Neuron (in vitro differentiated cells): ENCODE results near the gene CASTOR1.

Source experiments
- H2AFZ ChIP-seq: one replicate; pipeline ENCODE4 v1.6.1; 2013; ENCODE audit warnings: low read depth, mild to moderate bottlenecking, inconsistent platforms, low read length, moderate library complexity
- H3K27me3 ChIP-seq: one replicate; pipeline ENCODE4 v1.6.1; 2013; ENCODE audit warnings: low read length; ENCODE audit not compliant: insufficient read depth
- H3K36me3 ChIP-seq: one replicate; pipeline ENCODE4 v1.6.1; 2013; ENCODE audit warnings: low read length; ENCODE audit not compliant: insufficient read depth
- H3K4me1 ChIP-seq: one replicate; pipeline ENCODE4 v1.6.1; 2013; ENCODE audit warnings: low read length; ENCODE audit not compliant: insufficient read depth
- H3K4me3 ChIP-seq: 2 replicates; pipeline ENCODE4 v1.5.1; 2013; ENCODE audit warnings: mild to moderate bottlenecking, low read length, moderate library complexity
- H3K9me3 ChIP-seq: one replicate; pipeline ENCODE4 v1.6.1; 2013; ENCODE audit warnings: low read length

The CASTOR1 gene

GRCh38 chr22:30291058-30291892 is 2.0 kb upstream of the CASTOR1 start:
- Histone ChIP-seq H2AFZ (no peak overlapping the region), H3K36me3 (peaks cover 12% of the 10 kb centered on the region), H3K4me3 (no peak overlapping the region), H3K27me3 (no peaks in the 10 kb centered on the region), H3K9me3 (no peaks in the 10 kb centered on the region), H3K4me1 (peaks cover 23% of the 10 kb centered on the region)

- no peak overlapping the region for H2AFZ ChIP-seq
- H3K4me3 ChIP-seq, result no peak overlapping the region
- no peaks in the 10 kb centered on the region for H3K9me3 ChIP-seq
- peaks cover 23% of the 10 kb centered on the region for H3K4me1 ChIP-seq
- H3K27me3 ChIP-seq, result no peaks in the 10 kb centered on the region
- peaks cover 12% of the 10 kb centered on the region for H3K36me3 ChIP-seq
These were observed 1.2 kb upstream of the CASTOR1 start for GRCh38 chr22:30290342-30291057.

- Histone ChIP-seq H3K4me3 (peak overlapping the region; percentile 54), H3K4me1 (peaks cover 23% of the 10 kb centered on the region), H2AFZ (peak overlapping the region; percentile 83), H3K9me3 (no peaks in the 10 kb centered on the region), H3K36me3 (peaks cover 12% of the 10 kb centered on the region), H3K27me3 (no peaks in the 10 kb centered on the region)
These were observed 642 bp upstream of the CASTOR1 start for GRCh38 chr22:30289980-30290313.

GRCh38 chr22:30288419-30289140 is 725 bp downstream of the CASTOR1 start:
- no peaks in the 10 kb centered on the region for H3K9me3 ChIP-seq
- H3K27me3 ChIP-seq, result no peaks in the 10 kb centered on the region
- H3K36me3 ChIP-seq, result peaks cover 5% of the 10 kb centered on the region
- H3K4me1 ChIP-seq, result peaks cover 23% of the 10 kb centered on the region
- H2AFZ ChIP-seq, result peak overlapping the region; percentile 83
- peak overlapping the region; percentile 54 for H3K4me3 ChIP-seq

GRCh38 chr22:30287648-30288418 is 1.5 kb downstream of the CASTOR1 start:
- no peaks in the 10 kb centered on the region for H3K9me3 ChIP-seq
- H3K4me1 ChIP-seq, result peaks cover 25% of the 10 kb centered on the region
- H3K36me3 ChIP-seq, result no peaks in the 10 kb centered on the region
- no peaks in the 10 kb centered on the region for H3K27me3 ChIP-seq
- peak overlapping the region; percentile 54 for H3K4me3 ChIP-seq
- no peak overlapping the region for H2AFZ ChIP-seq

GRCh38 chr22:30286813-30287647 is 2.3 kb downstream of the CASTOR1 start:
- Histone ChIP-seq H3K9me3 (no peaks in the 10 kb centered on the region), H3K27me3 (no peaks in the 10 kb centered on the region), H3K4me1 (peaks cover 25% of the 10 kb centered on the region), H2AFZ (no peak overlapping the region), H3K36me3 (no peaks in the 10 kb centered on the region), H3K4me3 (no peak overlapping the region)

GRCh38 chr22:30286331-30286730 is 3.0 kb downstream of the CASTOR1 start:
- no peaks in the 10 kb centered on the region for H3K36me3 ChIP-seq
- no peak overlapping the region for H2AFZ ChIP-seq
- no peak overlapping the region for H3K4me3 ChIP-seq
- no peaks in the 10 kb centered on the region for H3K27me3 ChIP-seq
- no peaks in the 10 kb centered on the region for H3K9me3 ChIP-seq
- H3K4me1 ChIP-seq, result peaks cover 25% of the 10 kb centered on the region

GRCh38 chr22:30285846-30286200 is 3.5 kb downstream of the CASTOR1 start:
- H3K36me3 ChIP-seq, result no peaks in the 10 kb centered on the region
- H3K4me3 ChIP-seq, result no peak overlapping the region
- H3K4me1 ChIP-seq, result peaks cover 22% of the 10 kb centered on the region
- no peak overlapping the region for H2AFZ ChIP-seq
- no peaks in the 10 kb centered on the region for H3K27me3 ChIP-seq
- no peaks in the 10 kb centered on the region for H3K9me3 ChIP-seq

- H3K4me3 ChIP-seq, result no peak overlapping the region
- H3K9me3 ChIP-seq, result no peaks in the 10 kb centered on the region
- H3K27me3 ChIP-seq, result no peaks in the 10 kb centered on the region
- H3K36me3 ChIP-seq, result no peaks in the 10 kb centered on the region
- H2AFZ ChIP-seq, result no peak overlapping the region
- peaks cover 17% of the 10 kb centered on the region for H3K4me1 ChIP-seq
These were observed 4.0 kb downstream of the CASTOR1 start for GRCh38 chr22:30285176-30285845.

- H3K9me3 ChIP-seq, result no peaks in the 10 kb centered on the region
- no peak overlapping the region for H3K4me3 ChIP-seq
- H3K4me1 ChIP-seq, result peaks cover 12% of the 10 kb centered on the region
- H3K27me3 ChIP-seq, result no peaks in the 10 kb centered on the region
- no peak overlapping the region for H2AFZ ChIP-seq
- H3K36me3 ChIP-seq, result no peaks in the 10 kb centered on the region
These were observed 4.6 kb downstream of the CASTOR1 start for GRCh38 chr22:30284666-30285065.

GRCh38 chr22:30284172-30284571 is 5.1 kb downstream of the CASTOR1 start:
- no peaks in the 10 kb centered on the region for H3K36me3 ChIP-seq
- no peaks in the 10 kb centered on the region for H3K27me3 ChIP-seq
- H3K9me3 ChIP-seq, result no peaks in the 10 kb centered on the region

GRCh38 chr22:30283342-30283741 is 6.0 kb downstream of the CASTOR1 start:
- no peaks in the 10 kb centered on the region for H3K36me3 ChIP-seq
- no peak overlapping the region for H3K4me3 ChIP-seq
- H3K27me3 ChIP-seq, result no peaks in the 10 kb centered on the region
- H3K4me1 ChIP-seq, result peaks cover 6% of the 10 kb centered on the region
- H2AFZ ChIP-seq, result no peak overlapping the region
- no peaks in the 10 kb centered on the region for H3K9me3 ChIP-seq

More at GRCh38 chr22:30284172-30284571, 5.1 kb downstream of the CASTOR1 start:
- peaks cover 12% of the 10 kb centered on the region for H3K4me1 ChIP-seq
- H3K4me3 ChIP-seq, result no peak overlapping the region
- H2AFZ ChIP-seq, result no peak overlapping the region
